Uterus (tissue), 4 donors: ENCODE results near the gene VWCE. TPM values are rescaled to one million over a fixed set of nuclear protein-coding genes. Genes with fewer than 3 reads are reported as not detected.

ENCODE experiments used
- DNase-seq, 2 donors: peaks; one replicate each; pipeline ENCODE4 v3.0.0-alpha.2; 2019 to 2020
- H3K27ac ChIP-seq, 2 donors: fragments of 200-600 bp; sonication (generic); 1 replicate in 1 of 2; 2 replicates in 1 of 2; pipeline ENCODE4 v1.5.1; 2016 to 2018
- H3K27me3 ChIP-seq, 2 donors: fragments of 200-600 bp; sonication (generic); one replicate each; pipeline ENCODE4 v1.5.1; 2018 to 2019; ENCODE audit warnings: control low read depth in 1 of 2
- H3K36me3 ChIP-seq, 2 donors: fragments of 200-600 bp; sonication (generic); one replicate each; pipeline ENCODE4 v1.5.1; 2019; ENCODE audit warnings: control low read depth in 1 of 2
- H3K4me1 ChIP-seq, 2 donors: fragments of 200-600 bp; sonication (generic); one replicate each; pipeline ENCODE4 v1.5.1; 2018 to 2019; ENCODE audit warnings: control low read depth in 1 of 2
- H3K4me3 ChIP-seq, 2 donors: fragments of 200-600 bp; sonication (generic); 1 replicate in 1 of 2; 2 replicates in 1 of 2; pipeline ENCODE4 v1.5.1; 2018 to 2019; ENCODE audit warnings: mild to moderate bottlenecking in 1 of 2
- H3K9me3 ChIP-seq, 2 donors: fragments of 200-600 bp; sonication (generic); one replicate each; pipeline ENCODE4 v1.5.1; 2019; ENCODE audit warnings: control low read depth in 1 of 2
- CTCF ChIP-seq, 4 experiments: fragments of 200-600 bp in 2 of 4; fragments of 450-650 bp in 2 of 4; sonication (generic) in 2 of 4; IDR thresholded peaks; one replicate each; pipeline ENCODE4 v1.5.1; 2016 to 2019; ENCODE audit warnings: antibody characterized with exemption in 4 of 4, mild to moderate bottlenecking in 2 of 4, moderate library complexity in 1 of 4
- POLR2A ChIP-seq, 2 donors: fragments of 450-650 bp; IDR thresholded peaks; one replicate each; pipeline ENCODE4 v1.6.1; 2016; ENCODE audit warnings: antibody characterized with exemption in 2 of 2, mild to moderate bottlenecking in 1 of 2, moderate library complexity in 1 of 2
- intact Hi-C: fragments of 100-400 bp; cut with DNase I; formaldehyde crosslinking; loops from one replicate; pipeline ENCODE4 v1.15.1; 2023; ENCODE audit warnings: low total_unique reads
- total RNA-seq, 4 donors: library from RNA; depleted of rRNA in 3 of 4; stranded (reverse); fragments of >200 nt in 3 of 4; gene quantifications; one replicate each; pipeline versions ENCODE4 v1.1.0 to v1.2.4, GENCODE V29; 2014 to 2023
- donor health status: DM: yes; HTN: yes; CAD: no.

VWCE gene
- total RNA-seq, 4 donors from 2014 or later: 0.51 to 6.5 (median 1.2) TPM

GRCh38 chr11:61264795-61265194 is 30.3 kb downstream of the VWCE start:
- Histone ChIP-seq H3K27ac (no peak overlapping the region), H3K4me1 (no peaks in the 10 kb centered on the region), H3K4me3 (no peak overlapping the region), H3K27me3 (no peaks in the 10 kb centered on the region), H3K36me3 (no peaks in the 10 kb centered on the region), H3K9me3 (no peaks in the 10 kb centered on the region)
- intact Hi-C loops: no loop called here
- no peak for TF ChIP-seq POLR2A (IDR thresholded peaks at IDR 0.05)
- no peak for TF ChIP-seq CTCF (IDR thresholded peaks at IDR 0.05)
- DNase-seq: no peak

GRCh38 chr11:61264371-61264770 is 30.7 kb downstream of the VWCE start:
- H3K36me3 ChIP-seq: no peaks in the 10 kb centered on the region
- no peak overlapping the region for H3K4me3 ChIP-seq
- no peaks in the 10 kb centered on the region for H3K4me1 ChIP-seq
- TF ChIP-seq POLR2A (IDR thresholded peaks at IDR 0.05) (no peak), CTCF (IDR thresholded peaks at IDR 0.05) (no peak)
- no peaks in the 10 kb centered on the region for H3K9me3 ChIP-seq
- intact Hi-C loops: no loop called here
- H3K27ac ChIP-seq: no peak overlapping the region
- no peaks in the 10 kb centered on the region for H3K27me3 ChIP-seq
- DNase-seq: no peak

GRCh38 chr11:61259363-61259762 is 35.8 kb downstream of the VWCE start:
- H3K27ac ChIP-seq: no peak overlapping the region
- no peaks in the 10 kb centered on the region for H3K36me3 ChIP-seq
- H3K9me3 ChIP-seq: no peaks in the 10 kb centered on the region
- H3K4me3 ChIP-seq: no peak overlapping the region
- intact Hi-C loops: no loop called here
- no peak for TF ChIP-seq CTCF (IDR thresholded peaks at IDR 0.05)
- no peak for TF ChIP-seq POLR2A (IDR thresholded peaks at IDR 0.05)
- no peaks in the 10 kb centered on the region for H3K27me3 ChIP-seq
- no peak for DNase-seq
- H3K4me1 ChIP-seq: no peaks in the 10 kb centered on the region

GRCh38 chr11:61258546-61258945 is 36.6 kb downstream of the VWCE start:
- intact Hi-C loops: no loop called here

More at GRCh38 chr11:61258546-61258945, 36.6 kb downstream of the VWCE start:
- TF ChIP-seq POLR2A (IDR thresholded peaks at IDR 0.05): no peak
- no peak for TF ChIP-seq CTCF (IDR thresholded peaks at IDR 0.05)
- no peaks in the 10 kb centered on the region for H3K9me3 ChIP-seq
- H3K36me3 ChIP-seq: no peaks in the 10 kb centered on the region
- H3K4me1 ChIP-seq: no peaks in the 10 kb centered on the region
- DNase-seq: no peak
- no peaks in the 10 kb centered on the region for H3K27me3 ChIP-seq
- no peak overlapping the region for H3K27ac ChIP-seq
- no peak overlapping the region for H3K4me3 ChIP-seq
